T-cell (primary cell): Measurements from ENCODE around the gene LGALS14. TPM values are rescaled to one million over a fixed set of nuclear protein-coding genes. Genes with fewer than 3 reads are reported as not detected.
"Not testable (repeated sequence)": the region's sequence is repeated elsewhere in the genome, so short reads cannot be mapped to it uniquely, and the experiment has no call there.

Experiments
- ATAC-seq, 4 experiments: fragments of 200-7000 bp in 3 of 4; fragments of 150-1000 bp in 1 of 4; cut with Tn5 transposase; replicated peaks in 1 of 4; 1 replicate in 3 of 4; 2 replicates in 1 of 4; pipeline ENCODE4 v1.10.0; 2021; ENCODE audit warnings: moderate library complexity in 3 of 4, mild to moderate bottlenecking in 2 of 4, moderate number of reproducible peaks in 1 of 4
- CTCF ChIA-PET, 2 donors: fragments of 300-600 bp; sonication (Branson Sonifier 250); formaldehyde crosslinking; loops; one replicate each; lab custom pipeline; 2022; ENCODE audit warnings: antibody characterized with exemption in 2 of 2; lab: Charles Lee
- POLR2A ChIA-PET, 2 donors: fragments of 300-600 bp; sonication (Branson Sonifier 250); formaldehyde crosslinking; loops; one replicate each; lab custom pipeline; 2022; ENCODE audit warnings: antibody characterized with exemption in 2 of 2; lab: Charles Lee
- DNase-seq, 35 experiments: peaks; one replicate each; pipeline versions ENCODE4 v3.0.0 to v3.0.0-alpha.2; 2013 to 2023
- H3K27ac ChIP-seq: one replicate; pipeline ENCODE4 v1.5.1; 2013; ENCODE audit warnings: low read length
- H3K27me3 ChIP-seq, 2 experiments: replicated peaks in 1 of 2; 1 replicate in 1 of 2; 2 replicates in 1 of 2; pipeline versions ENCODE4 v1.6.1 to v1.7.0; 2013; ENCODE audit warnings: low read length in 1 of 2, mixed read lengths in 1 of 2; ENCODE audit not compliant: control insufficient read depth in 2 of 2, insufficient read depth in 2 of 2; ENCODE audit errors: extremely low read depth in 1 of 2
- H3K36me3 ChIP-seq, 2 donors: 1 replicate in 1 of 2; 2 replicates in 1 of 2; pipeline versions ENCODE4 v1.6.1 to v1.7.0; 2013; ENCODE audit warnings: low read length in 1 of 2; ENCODE audit not compliant: control insufficient read depth in 2 of 2, insufficient read depth in 1 of 2; ENCODE audit errors: extremely low read depth in 1 of 2
- H3K4me1 ChIP-seq, 2 experiments: 1 replicate in 1 of 2; 2 replicates in 1 of 2; pipeline versions ENCODE4 v1.6.1 to v1.7.0; 2013; ENCODE audit warnings: low read length in 2 of 2, mixed read lengths in 1 of 2; ENCODE audit not compliant: insufficient read depth in 2 of 2, control insufficient read depth in 1 of 2; ENCODE audit errors: extremely low read depth in 1 of 2
- H3K4me3 ChIP-seq, 2 donors: 1 replicate in 1 of 2; 2 replicates in 1 of 2; pipeline versions ENCODE4 v1.5.1 to v1.7.0; 2013; ENCODE audit warnings: mild to moderate bottlenecking in 2 of 2, low read length in 1 of 2, moderate library complexity in 1 of 2; ENCODE audit not compliant: control insufficient read depth in 1 of 2; ENCODE audit errors: extremely low read depth in 1 of 2
- H3K9me3 ChIP-seq: 2 replicates; pipeline ENCODE4 v1.7.0; 2013
- H3K27ac Mint-ChIP-seq, 2 donors: one replicate each; pipeline ENCODE4 v1.8.0; 2020 to 2021; ENCODE audit warnings: mild to moderate bottlenecking in 2 of 2, mixed read lengths in 2 of 2
- H3K27me3 Mint-ChIP-seq, 2 donors: one replicate each; pipeline ENCODE4 v1.8.0; 2021 to 2022; ENCODE audit warnings: mixed read lengths in 2 of 2
- H3K36me3 Mint-ChIP-seq: one replicate; pipeline ENCODE4 v1.8.0; 2021; ENCODE audit warnings: mixed read lengths
- H3K4me1 Mint-ChIP-seq, 3 donors: one replicate each; pipeline ENCODE4 v1.8.0; 2020 to 2022; ENCODE audit warnings: mixed read lengths in 3 of 3, mild to moderate bottlenecking in 1 of 3
- H3K4me3 Mint-ChIP-seq, 3 donors: one replicate each; pipeline ENCODE4 v1.8.0; 2020 to 2022; ENCODE audit warnings: mild to moderate bottlenecking in 3 of 3, mixed read lengths in 3 of 3, moderate library complexity in 3 of 3
- H3K9me3 Mint-ChIP-seq, 3 donors: one replicate each; pipeline ENCODE4 v1.8.0; 2020 to 2022; ENCODE audit warnings: mixed read lengths in 3 of 3
- WGBS: methylation state at CpG from one replicate; pipeline ENCODE4 v1.1.5; 2013; ENCODE audit warnings: missing lambda C conversion rate; ENCODE audit not compliant: insufficient coverage; 5-methylcytosine and 5-hydroxymethylcytosine counted together
- total RNA-seq, 35 experiments: library from RNA in 6 of 35; stranded (reverse) in 6 of 35; fragments of 120-200 nt in 1 of 35; gene quantifications; one replicate each; pipeline versions ENCODE4 v1.2.1 to v1.2.4 and lab custom pipeline; 2013 to 2026

LGALS14 gene
- total RNA-seq, 5 donors from 2014 or later (not counting 1 experiment from before 2014, with no cell fraction given), result 0.49 to 1.2 TPM; not detected in 3

- ChIA-PET POLR2A (no interaction called here), CTCF (no interaction called here)
- ATAC-seq, result no peak
- H3K27me3 Mint-ChIP-seq, result peaks cover 0 to 6% of the 10 kb centered on the region in 2 donors
- Histone ChIP-seq H3K4me1 (peaks cover 0 to 4% of the 10 kb centered on the region in 2 experiments), H3K9me3 (no peaks in the 10 kb centered on the region), H3K4me3 (no peak overlapping the region), H3K27ac (no peak overlapping the region), H3K36me3 (no peaks in the 10 kb centered on the region), H3K27me3 (no peaks in the 10 kb centered on the region)
- H3K4me1 Mint-ChIP-seq, result peaks cover 6 to 12% (median 8%) of the 10 kb centered on the region in 3 donors
- H3K36me3 Mint-ChIP-seq, result peaks cover 9% of the 10 kb centered on the region
- no peak for DNase-seq
- H3K9me3 Mint-ChIP-seq, result peaks cover 0 to 7% (median 4%) of the 10 kb centered on the region in 3 donors
- no peak overlapping the region for H3K27ac Mint-ChIP-seq
- no peak overlapping the region for H3K4me3 Mint-ChIP-seq
- no CpG with 5 or more reads among the region's 3 CpGs for WGBS
Measured at GRCh38 chr19:39686739-39687138, 17.5 kb upstream of the LGALS14 start.

GRCh38 chr19:39688637-39689036 lies 15.6 kb upstream of the LGALS14 start:
- H3K4me3 Mint-ChIP-seq, H3K9me3 Mint-ChIP-seq, H3K4me1 ChIP-seq, CTCF ChIA-PET, H3K27ac ChIP-seq, H3K9me3 ChIP-seq, H3K36me3 ChIP-seq, DNase-seq, ATAC-seq, H3K36me3 Mint-ChIP-seq, POLR2A ChIA-PET, H3K4me3 ChIP-seq, H3K27ac Mint-ChIP-seq, H3K27me3 ChIP-seq: not testable (repeated sequence)
- Mint-ChIP-seq H3K4me1 (peaks cover 6 to 12% (median 8%) of the 10 kb centered on the region in 3 donors), H3K27me3 (peaks cover 0 to 11% of the 10 kb centered on the region in 2 donors)
- no CpG with 5 or more reads among the region's 4 CpGs for WGBS

- no peak for DNase-seq
- peaks cover 0 to 7% (median 4%) of the 10 kb centered on the region in 3 donors for H3K9me3 Mint-ChIP-seq
- H3K27ac ChIP-seq, result no peak overlapping the region
- no peak overlapping the region for H3K4me3 Mint-ChIP-seq
- 88% methylated on average over 3 of the region's 3 CpGs for WGBS
- ChIA-PET POLR2A (no interaction called here), CTCF (no interaction called here)
- H3K27ac Mint-ChIP-seq, result no peak overlapping the region
- peaks cover 4 to 30% of the 10 kb centered on the region in 2 donors for H3K27me3 Mint-ChIP-seq
- no peak overlapping the region for H3K4me3 ChIP-seq
- H3K4me1 Mint-ChIP-seq, result no peaks in the 10 kb centered on the region
- no peaks in the 10 kb centered on the region for H3K36me3 Mint-ChIP-seq
- H3K9me3 ChIP-seq, result no peaks in the 10 kb centered on the region
- H3K4me1 ChIP-seq, result no peaks in the 10 kb centered on the region
- peaks cover 0 to 16% of the 10 kb centered on the region in 2 experiments for H3K27me3 ChIP-seq
- no peaks in the 10 kb centered on the region for H3K36me3 ChIP-seq
- no peak for ATAC-seq
Measured at GRCh38 chr19:39692166-39692565, 12.1 kb upstream of the LGALS14 start.

- Histone ChIP-seq H3K36me3 (no peaks in the 10 kb centered on the region), H3K27ac (no peak overlapping the region), H3K27me3 (peaks cover 0 to 16% of the 10 kb centered on the region in 2 experiments), H3K9me3 (no peaks in the 10 kb centered on the region), H3K4me3 (no peak overlapping the region), H3K4me1 (no peaks in the 10 kb centered on the region)
- no peak overlapping the region for H3K27ac Mint-ChIP-seq
- H3K4me1 Mint-ChIP-seq, result no peaks in the 10 kb centered on the region
- DNase-seq, result no peak
- ChIA-PET CTCF (no interaction called here), POLR2A (no interaction called here)
- ATAC-seq, result no peak
- H3K4me3 Mint-ChIP-seq, result no peak overlapping the region
- WGBS, result no CpG with 5 or more reads among the region's 1 CpG
- peaks cover 0 to 7% (median 4%) of the 10 kb centered on the region in 3 donors for H3K9me3 Mint-ChIP-seq
- peaks cover 4 to 33% of the 10 kb centered on the region in 2 donors for H3K27me3 Mint-ChIP-seq
- H3K36me3 Mint-ChIP-seq, result no peaks in the 10 kb centered on the region
Measured at GRCh38 chr19:39692822-39693221, 11.5 kb upstream of the LGALS14 start.

- Histone ChIP-seq H3K4me3 (no peak overlapping the region), H3K9me3 (no peaks in the 10 kb centered on the region), H3K27me3 (peaks cover 0 to 16% of the 10 kb centered on the region in 2 experiments), H3K27ac (no peak overlapping the region), H3K36me3 (no peaks in the 10 kb centered on the region), H3K4me1 (no peaks in the 10 kb centered on the region)
- peaks cover 0 to 5% (median 0%) of the 10 kb centered on the region in 3 donors for H3K4me1 Mint-ChIP-seq
- no peaks in the 10 kb centered on the region for H3K36me3 Mint-ChIP-seq
- ChIA-PET POLR2A (no interaction called here), CTCF (no interaction called here)
- H3K27ac Mint-ChIP-seq, result no peak overlapping the region
- DNase-seq (no peak), ATAC-seq (no peak)
- H3K4me3 Mint-ChIP-seq, result no peak overlapping the region
- no peaks in the 10 kb centered on the region for H3K9me3 Mint-ChIP-seq
- peaks cover 8 to 48% of the 10 kb centered on the region in 2 donors for H3K27me3 Mint-ChIP-seq
- WGBS, result 33% methylated on average over 1 of the region's 2 CpGs
Measured at GRCh38 chr19:39695759-39696158, 8.5 kb upstream of the LGALS14 start.

GRCh38 chr19:39696387-39696786 lies 7.9 kb upstream of the LGALS14 start:
- Histone ChIP-seq H3K36me3 (no peaks in the 10 kb centered on the region), H3K27ac (no peak overlapping the region), H3K9me3 (no peaks in the 10 kb centered on the region), H3K4me1 (no peaks in the 10 kb centered on the region), H3K4me3 (no peak overlapping the region), H3K27me3 (peaks cover 0 to 16% of the 10 kb centered on the region in 2 experiments)
- 100% methylated on average over 1 of the region's 2 CpGs for WGBS
- peaks cover 8 to 48% of the 10 kb centered on the region in 2 donors for H3K27me3 Mint-ChIP-seq
- H3K4me3 Mint-ChIP-seq, result no peak overlapping the region
- DNase-seq, result no peak
- H3K9me3 Mint-ChIP-seq, result no peaks in the 10 kb centered on the region
- no peak for ATAC-seq
- peaks cover 0 to 5% (median 0%) of the 10 kb centered on the region in 3 donors for H3K4me1 Mint-ChIP-seq
- ChIA-PET CTCF (no interaction called here), POLR2A (no interaction called here)
- H3K36me3 Mint-ChIP-seq, result no peaks in the 10 kb centered on the region
- H3K27ac Mint-ChIP-seq, result no peak overlapping the region

GRCh38 chr19:39698535-39698934 lies 5.7 kb upstream of the LGALS14 start:
- no peak overlapping the region for H3K27ac Mint-ChIP-seq

More at GRCh38 chr19:39698535-39698934, 5.7 kb upstream of the LGALS14 start:
- H3K36me3 Mint-ChIP-seq, result no peaks in the 10 kb centered on the region
- POLR2A ChIA-PET, result no interaction called here
- Histone ChIP-seq H3K27me3 (peaks cover 0 to 11% of the 10 kb centered on the region in 2 experiments), H3K27ac (no peak overlapping the region), H3K36me3 (no peaks in the 10 kb centered on the region), H3K9me3 (no peaks in the 10 kb centered on the region), H3K4me1 (no peaks in the 10 kb centered on the region), H3K4me3 (no peak overlapping the region)
- no peaks in the 10 kb centered on the region for H3K9me3 Mint-ChIP-seq
- H3K4me1 Mint-ChIP-seq, result peaks cover 0 to 5% (median 0%) of the 10 kb centered on the region in 3 donors
- H3K4me3 Mint-ChIP-seq, result no peak overlapping the region
- CTCF ChIA-PET, result interaction anchor here in 1 of 2 donors (0.6 kb wide), 1 partner anchor 1132 kb away, joined by 3 read pairs; no protein-coding TSS in a partner anchor
- ATAC-seq (no peak), DNase-seq (no peak)
- H3K27me3 Mint-ChIP-seq, result peaks cover 8 to 50% of the 10 kb centered on the region in 2 donors
